ENCODE results near the gene RCAN1. TPM values are rescaled to one million over a fixed set of nuclear protein-coding genes. Genes with fewer than 3 reads are reported as not detected.

Gene RCAN1
- total RNA-seq, 6 donors from 2014 or later = 24.7 to 36.2 (median 29.4) TPM

GRCh38 chr21:34636961-34637360, 22.0 kb upstream of the RCAN1 start:
- no peaks in the 10 kb centered on the region for H3K9me3 ChIP-seq
- no peak overlapping the region for H3K27ac ChIP-seq
- DNase-seq = no peak
- peaks cover 0 to 7% (median 3%) of the 10 kb centered on the region in 4 donors for H3K4me1 ChIP-seq
- no peak for ATAC-seq (ENCODE audit: low FRiP score in 2 of 2)
- 75 to 90% methylated on average over 3 of the region's 3 CpGs for WGBS, 2 donors
- TF ChIP-seq CTCF (IDR thresholded peaks at IDR 0.05) (no peak), POLR2AphosphoS5 (IDR thresholded peaks at IDR 0.05) (no peak), POLR2A (IDR thresholded peaks at IDR 0.05) (no peak), EP300 (IDR thresholded peaks at IDR 0.05) (no peak)
- no peaks in the 10 kb centered on the region for H3K27me3 ChIP-seq
- no peaks in the 10 kb centered on the region for H3K36me3 ChIP-seq
- no peak overlapping the region for H3K4me3 ChIP-seq

- TF ChIP-seq CTCF (IDR thresholded peaks at IDR 0.05) (peak in 2 of 6 experiments; percentile 7 to 24), EP300 (IDR thresholded peaks at IDR 0.05) (no peak), POLR2A (IDR thresholded peaks at IDR 0.05) (no peak)
- ATAC-seq (ENCODE audit: low FRiP score in 2 of 2) (no peak), DNase-seq (no peak)
- Histone ChIP-seq H3K9me3 (no peaks in the 10 kb centered on the region), H3K27me3 (no peaks in the 10 kb centered on the region), H3K36me3 (no peaks in the 10 kb centered on the region), H3K4me1 (peaks cover 0 to 5% (median under 1%) of the 10 kb centered on the region in 4 donors), H3K27ac (no peak overlapping the region), H3K4me3 (no peak overlapping the region)
- WGBS, 2 donors = 84 to 94% methylated on average over 2 to 3 of the region's 3 CpGs
Observed at GRCh38 chr21:34635307-34635706, 20.4 kb upstream of the RCAN1 start.

GRCh38 chr21:34632498-34632897, 17.6 kb upstream of the RCAN1 start:
- TF ChIP-seq POLR2AphosphoS5 (IDR thresholded peaks at IDR 0.05) = no peak
- no peak for TF ChIP-seq POLR2A (IDR thresholded peaks at IDR 0.05)
- TF ChIP-seq EP300 (IDR thresholded peaks at IDR 0.05) = no peak
- no peak for TF ChIP-seq CTCF (IDR thresholded peaks at IDR 0.05)
- Histone ChIP-seq H3K27ac (no peak overlapping the region), H3K9me3 (no peaks in the 10 kb centered on the region), H3K27me3 (no peaks in the 10 kb centered on the region), H3K36me3 (no peaks in the 10 kb centered on the region), H3K4me1 (no peaks in the 10 kb centered on the region), H3K4me3 (no peak overlapping the region)
- ATAC-seq (ENCODE audit: low FRiP score in 2 of 2) (no peak), DNase-seq (no peak)
- WGBS, 2 donors = 76 to 79% methylated on average over 4 of the region's 4 CpGs

- Histone ChIP-seq H3K4me3 (no peak overlapping the region), H3K27ac (no peak overlapping the region), H3K27me3 (no peaks in the 10 kb centered on the region), H3K4me1 (no peaks in the 10 kb centered on the region), H3K36me3 (no peaks in the 10 kb centered on the region), H3K9me3 (no peaks in the 10 kb centered on the region)
- TF ChIP-seq POLR2A (IDR thresholded peaks at IDR 0.05) (no peak), CTCF (IDR thresholded peaks at IDR 0.05) (peak; percentile 68 to 87 (median 80)), EP300 (IDR thresholded peaks at IDR 0.05) (no peak)
- 10 to 15% methylated on average over 6 of the region's 6 CpGs for WGBS, 2 donors
- peak in 1 of 2 donors; percentile 84 for ATAC-seq (ENCODE audit: low FRiP score in 2 of 2)
- no peak for DNase-seq
Observed at GRCh38 chr21:34630536-34631143, 15.7 kb upstream of the RCAN1 start.

- Histone ChIP-seq H3K36me3 (no peaks in the 10 kb centered on the region), H3K4me3 (no peak overlapping the region), H3K9me3 (no peaks in the 10 kb centered on the region), H3K27me3 (no peaks in the 10 kb centered on the region), H3K27ac (no peak overlapping the region), H3K4me1 (no peaks in the 10 kb centered on the region)
- DNase-seq (no peak), ATAC-seq (ENCODE audit: low FRiP score in 2 of 2) (no peak)
- TF ChIP-seq POLR2AphosphoS5 (IDR thresholded peaks at IDR 0.05) (no peak), EP300 (IDR thresholded peaks at IDR 0.05) (no peak), CTCF (IDR thresholded peaks at IDR 0.05) (no peak), POLR2A (IDR thresholded peaks at IDR 0.05) (no peak)
- 88 to 92% methylated on average over 8 of the region's 8 CpGs for WGBS, 2 donors
Observed at GRCh38 chr21:34626131-34626530, 11.2 kb upstream of the RCAN1 start.
